NOMO-1 treated with DMSO at 0.1 percent for 48 hours (cell line): ENCODE data around the gene LAMC2.
"Not testable (repeated sequence)": the region's sequence is repeated elsewhere in the genome, so short reads cannot be mapped to it uniquely, and the experiment has no call there.

Experiments
- DNase-seq: peaks from one replicate; lab custom pipeline; 2025; ENCODE audit not compliant: unreplicated experiment; lab: John Stamatoyannopoulos, UW

Gene LAMC2

GRCh38 chr1:183255073-183255472, 69.0 kb downstream of the LAMC2 start:
- no peak for DNase-seq

GRCh38 chr1:183259924-183260323, 73.9 kb downstream of the LAMC2 start:
- DNase-seq: no peak

GRCh38 chr1:183262628-183263200, 76.7 kb downstream of the LAMC2 start:
- no peak for DNase-seq

DNA sequence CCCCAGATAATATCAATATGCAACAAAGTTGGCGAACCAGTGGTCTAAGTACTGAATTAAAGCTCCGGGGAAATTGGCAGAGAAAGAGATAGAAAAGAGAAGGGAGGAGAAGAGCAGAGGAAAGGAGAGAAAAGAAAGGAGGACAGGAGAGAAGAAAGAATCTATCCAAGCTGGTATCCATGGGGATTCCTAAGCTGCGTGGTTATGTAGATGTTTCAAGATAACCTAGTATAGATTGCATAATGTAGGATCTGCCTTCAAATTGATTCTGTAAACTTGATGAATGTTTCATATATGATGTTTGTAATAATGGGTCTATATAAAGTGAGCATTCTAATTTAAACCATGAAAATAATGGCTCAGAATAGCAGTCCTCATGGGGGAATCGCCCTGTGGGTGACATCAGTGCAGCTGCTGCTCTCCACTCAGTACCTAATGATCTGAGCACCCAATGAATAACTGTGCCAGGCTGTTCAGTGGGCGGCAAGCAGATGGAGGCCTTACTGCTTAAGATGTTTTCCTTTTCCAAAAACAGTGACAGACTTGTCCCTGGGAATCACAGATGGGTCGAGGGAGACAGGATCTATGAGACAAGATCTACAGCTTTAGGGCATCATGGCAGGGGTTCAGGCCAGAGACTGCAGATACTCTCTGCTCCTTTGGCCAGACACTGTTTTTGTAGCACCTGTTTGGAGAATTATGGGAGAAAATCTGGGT, 78.0 kb downstream of the LAMC2 start:
- no peak for DNase-seq

GRCh38 chr1:183267646-183268431, 81.8 kb downstream of the LAMC2 start:
- no peak for DNase-seq

DNA sequence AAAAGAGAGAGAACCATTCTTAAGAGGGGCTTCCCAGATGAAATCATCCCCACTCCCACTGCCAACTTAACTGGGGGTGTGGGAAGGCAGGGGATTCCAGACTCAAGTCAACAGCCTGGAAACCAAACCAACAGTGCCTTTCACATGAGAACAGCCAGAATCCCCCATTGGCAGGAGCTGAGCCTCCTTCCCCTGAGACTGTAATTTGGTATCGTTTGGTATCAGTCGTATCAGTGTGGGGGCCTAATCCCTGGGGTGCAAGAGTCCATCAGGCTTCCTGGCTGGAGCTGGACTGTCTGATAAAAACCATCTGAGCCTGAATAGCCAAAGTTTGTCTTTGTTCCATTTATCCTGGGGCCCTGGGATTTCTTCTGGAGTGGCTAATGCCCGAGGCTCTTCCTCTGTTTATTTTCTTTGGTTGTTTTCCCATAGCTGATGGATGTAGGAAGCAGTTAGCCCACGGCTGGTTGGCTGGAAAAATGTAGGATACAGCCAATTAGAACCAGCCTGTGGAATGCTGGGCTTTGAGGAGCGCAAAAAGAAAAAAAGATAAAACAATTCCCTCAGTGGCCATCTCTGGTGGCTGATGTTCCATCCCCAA, 84.6 kb downstream of the LAMC2 start:
- DNase-seq: no peak

GRCh38 chr1:183272390-183272848, 86.4 kb downstream of the LAMC2 start:
- no peak for DNase-seq

DNA sequence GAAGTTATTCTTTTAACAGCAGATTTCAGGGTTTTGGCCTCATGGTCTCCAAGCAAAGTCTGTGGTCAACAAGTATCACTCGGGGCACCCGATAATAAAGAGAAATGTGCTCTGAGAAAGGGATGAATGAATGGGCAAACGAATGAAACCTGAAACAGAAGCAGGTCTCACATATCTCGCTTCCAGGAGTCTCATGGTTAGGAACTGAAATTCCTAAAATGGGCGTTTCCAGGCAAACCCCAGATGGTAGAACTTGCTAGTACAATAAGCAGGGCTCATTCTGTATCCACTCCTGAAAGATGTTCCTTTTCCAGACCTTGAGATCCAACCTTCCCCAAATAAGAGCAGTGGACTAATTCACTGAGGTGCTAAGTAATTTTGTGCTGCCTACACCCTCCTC, 87.2 kb downstream of the LAMC2 start:
- no peak for DNase-seq

DNA sequence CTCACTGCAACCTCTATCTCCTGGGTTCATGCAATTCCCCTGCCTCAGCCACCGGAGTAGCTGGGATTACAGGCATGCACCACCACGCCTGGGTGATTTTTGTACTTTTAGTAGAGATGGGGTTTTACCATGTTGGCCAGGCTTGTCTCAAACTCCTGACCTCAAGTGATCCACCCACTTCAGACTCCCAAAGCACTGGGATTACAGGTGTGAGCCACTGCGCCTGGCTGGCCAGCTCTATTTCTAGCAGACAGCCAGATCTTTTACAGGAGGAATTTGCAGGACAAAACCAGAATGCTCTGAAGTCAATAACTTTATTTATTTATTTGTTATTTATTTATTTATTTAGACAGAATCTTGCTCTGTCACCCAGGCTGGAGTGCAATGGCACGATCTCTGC, 87.9 kb downstream of the LAMC2 start:
- DNase-seq: not testable (repeated sequence)

DNA sequence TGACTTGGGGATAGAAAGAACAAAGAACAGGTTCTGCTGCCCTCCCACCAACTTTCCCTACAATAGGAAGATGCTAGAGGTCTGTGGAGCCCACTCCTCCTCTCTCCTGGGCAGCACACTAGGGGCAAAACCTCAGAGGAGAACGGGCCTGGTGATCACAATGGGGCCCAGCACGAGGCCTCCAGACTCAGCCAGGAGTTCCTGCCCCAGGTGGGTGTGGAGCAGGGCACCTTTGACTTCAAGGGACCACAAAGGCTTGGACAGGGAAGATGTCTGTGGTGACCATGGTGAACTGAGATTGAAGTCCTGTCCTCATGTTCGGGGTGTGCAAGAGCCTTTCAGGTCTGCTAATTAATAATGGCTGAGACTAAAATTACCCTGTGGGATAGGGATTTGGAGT, 88.8 kb downstream of the LAMC2 start:
- no peak for DNase-seq

DNA sequence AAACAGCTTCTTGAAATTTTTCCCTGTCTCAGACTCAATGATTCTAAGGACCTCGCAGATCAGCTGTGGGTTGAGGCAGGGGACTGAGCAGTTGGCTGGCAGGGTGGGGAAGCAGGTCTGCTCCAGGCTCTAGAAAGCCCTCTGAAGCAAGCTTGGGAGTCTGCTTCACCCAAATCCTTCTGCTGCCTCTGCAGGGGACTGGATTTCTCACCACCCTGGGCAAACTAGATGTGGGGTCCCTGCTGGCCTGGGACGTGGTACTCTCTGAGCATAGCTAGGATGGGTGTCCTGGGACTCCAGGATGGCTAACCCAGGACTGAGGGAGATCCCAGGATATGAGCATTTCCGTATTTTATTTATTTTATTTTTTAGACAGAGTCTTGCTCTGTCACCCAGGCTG, 89.3 kb downstream of the LAMC2 start:
- DNase-seq: no peak

DNA sequence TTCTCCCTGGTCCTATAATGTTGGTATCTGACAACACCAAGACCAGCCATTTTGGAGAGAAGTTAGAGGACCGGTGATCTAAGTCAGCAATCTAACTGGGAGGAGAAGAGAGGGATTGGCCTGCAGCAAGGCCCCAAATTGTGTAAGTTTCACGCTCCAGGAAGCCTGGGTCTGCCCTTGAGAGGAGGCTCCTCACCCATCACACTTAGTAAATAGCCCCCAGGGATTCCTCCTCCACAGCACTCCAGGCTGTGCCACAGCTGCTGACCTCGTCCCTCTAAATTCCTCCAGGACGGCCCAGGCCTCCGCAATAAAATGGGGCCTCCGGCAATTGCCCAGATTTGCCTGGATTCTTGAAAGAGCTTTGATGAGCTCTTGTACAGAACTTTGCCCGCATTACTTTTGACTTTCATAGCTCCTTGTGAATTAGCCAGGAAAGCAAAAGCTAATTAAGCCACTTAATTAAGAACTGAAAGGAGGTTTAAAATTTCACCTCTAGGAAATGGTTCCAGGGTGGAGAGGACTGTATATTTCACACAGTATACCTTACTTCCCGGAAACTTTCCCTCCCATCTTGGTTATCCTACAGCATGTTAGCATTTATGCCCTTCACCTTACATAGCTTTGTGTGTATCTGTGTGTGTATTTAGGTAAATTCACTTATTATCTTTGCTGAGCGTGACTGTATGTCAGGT, 90.5 kb downstream of the LAMC2 start:
- no peak for DNase-seq

DNA sequence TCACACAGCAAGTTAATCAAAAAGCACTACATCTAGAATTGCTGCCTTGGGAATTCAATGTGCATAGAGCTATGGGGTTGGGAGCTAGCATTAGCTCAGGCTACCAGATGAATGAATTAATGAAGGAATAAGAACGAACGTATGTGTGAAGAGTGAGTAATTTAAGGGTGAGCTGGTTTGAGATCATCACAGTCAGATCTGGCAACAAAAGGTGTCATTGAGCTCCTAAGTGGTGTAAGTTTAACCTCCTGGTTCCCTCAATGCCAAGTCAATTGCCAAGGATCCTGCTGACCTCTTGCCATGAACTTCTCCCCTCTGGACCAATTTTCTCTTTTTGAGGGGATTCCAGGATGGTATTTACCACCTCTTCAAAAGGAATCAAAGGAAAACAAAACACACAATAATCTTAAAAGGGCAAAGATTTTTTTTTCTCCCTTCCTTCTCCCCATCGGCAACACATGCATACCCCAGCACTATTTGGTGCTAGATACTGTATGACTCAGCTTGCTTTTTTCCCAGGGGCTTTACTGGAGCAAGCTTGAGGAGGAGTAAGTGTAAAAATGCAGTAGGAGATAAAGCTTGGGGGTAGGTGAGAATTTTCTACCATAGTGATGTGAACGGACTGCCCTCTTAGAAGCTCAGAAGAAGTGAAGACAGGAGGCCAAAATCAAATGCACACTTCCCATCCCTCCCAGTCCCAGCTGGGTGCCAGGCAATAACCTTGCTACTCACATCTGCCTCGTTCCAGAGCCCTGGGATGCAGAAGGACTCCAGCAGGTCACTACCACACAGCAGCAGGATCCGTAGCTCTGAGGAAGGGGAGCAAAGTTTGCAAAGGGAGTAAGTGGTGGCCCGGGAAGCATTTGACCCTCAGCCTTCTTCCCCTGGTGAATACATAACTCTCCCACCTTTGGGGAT, 92.0 kb downstream of the LAMC2 start:
- no peak for DNase-seq

DNA sequence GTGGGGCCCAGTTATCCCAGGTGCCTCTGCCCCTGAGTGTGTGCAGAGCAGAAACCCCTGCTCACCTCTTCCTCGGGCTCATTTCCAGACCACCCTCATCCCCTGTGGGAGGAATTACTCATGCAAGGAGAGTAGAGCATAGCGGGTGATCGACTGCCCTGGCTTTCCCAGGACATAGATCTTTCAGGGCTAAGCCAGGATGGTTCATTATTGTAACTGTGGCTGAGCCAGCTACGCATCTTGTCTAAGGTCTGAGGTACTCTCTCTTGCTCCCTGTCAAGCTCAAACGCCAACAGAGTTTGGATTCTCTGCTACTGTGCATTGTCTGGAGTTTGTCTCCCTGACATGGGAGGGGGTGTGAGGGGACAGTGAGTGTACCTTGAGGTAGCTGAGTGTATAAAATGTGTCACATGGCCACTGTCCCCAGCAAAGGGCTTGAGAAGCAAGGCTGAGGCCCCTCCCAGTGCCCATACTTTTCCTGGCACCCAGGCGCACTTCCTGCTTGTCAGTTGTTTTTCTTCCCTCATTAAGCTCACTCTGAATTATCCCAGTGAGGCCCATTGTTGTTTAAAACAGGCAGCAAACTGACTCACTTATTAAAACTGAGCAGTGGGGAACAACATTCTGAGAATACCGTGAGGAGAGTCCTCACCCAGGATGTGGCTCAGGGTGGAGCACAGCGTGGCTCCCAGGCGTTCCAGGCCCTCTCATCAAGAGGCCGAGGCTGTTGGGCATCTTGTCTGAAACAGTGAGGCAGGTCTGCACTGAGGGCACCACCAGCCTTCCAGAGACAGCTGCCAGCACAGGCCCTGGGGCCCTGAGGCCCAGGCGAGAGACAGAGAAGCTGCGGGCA, 92.9 kb downstream of the LAMC2 start:
- DNase-seq: no peak

- DNase-seq: peak; percentile 81
Observed at GRCh38 chr1:183279835-183280234, 93.8 kb downstream of the LAMC2 start.

DNA sequence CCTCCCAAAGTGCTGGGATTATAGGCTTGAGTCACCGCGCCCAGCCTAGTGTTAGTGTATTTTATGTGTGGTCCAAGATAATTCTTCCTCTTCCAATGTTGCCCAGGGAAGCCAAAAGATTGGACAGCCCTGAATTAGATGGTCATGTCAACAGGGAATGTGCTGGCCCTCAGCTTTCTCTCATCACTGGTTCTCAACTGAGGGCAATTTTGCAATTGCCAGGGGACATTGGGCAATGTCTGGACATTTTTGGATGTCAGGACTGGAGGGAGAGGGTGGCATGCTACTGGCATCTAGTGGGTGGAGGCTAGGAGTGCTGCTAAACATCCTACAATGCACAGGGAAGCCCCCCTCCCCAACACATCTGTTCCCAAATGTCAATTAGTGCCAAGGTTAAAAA, 95.0 kb downstream of the LAMC2 start:
- DNase-seq: peak; percentile 42

GRCh38 chr1:183281553-183282091, 95.6 kb downstream of the LAMC2 start:
- DNase-seq: peak; percentile 45

DNA sequence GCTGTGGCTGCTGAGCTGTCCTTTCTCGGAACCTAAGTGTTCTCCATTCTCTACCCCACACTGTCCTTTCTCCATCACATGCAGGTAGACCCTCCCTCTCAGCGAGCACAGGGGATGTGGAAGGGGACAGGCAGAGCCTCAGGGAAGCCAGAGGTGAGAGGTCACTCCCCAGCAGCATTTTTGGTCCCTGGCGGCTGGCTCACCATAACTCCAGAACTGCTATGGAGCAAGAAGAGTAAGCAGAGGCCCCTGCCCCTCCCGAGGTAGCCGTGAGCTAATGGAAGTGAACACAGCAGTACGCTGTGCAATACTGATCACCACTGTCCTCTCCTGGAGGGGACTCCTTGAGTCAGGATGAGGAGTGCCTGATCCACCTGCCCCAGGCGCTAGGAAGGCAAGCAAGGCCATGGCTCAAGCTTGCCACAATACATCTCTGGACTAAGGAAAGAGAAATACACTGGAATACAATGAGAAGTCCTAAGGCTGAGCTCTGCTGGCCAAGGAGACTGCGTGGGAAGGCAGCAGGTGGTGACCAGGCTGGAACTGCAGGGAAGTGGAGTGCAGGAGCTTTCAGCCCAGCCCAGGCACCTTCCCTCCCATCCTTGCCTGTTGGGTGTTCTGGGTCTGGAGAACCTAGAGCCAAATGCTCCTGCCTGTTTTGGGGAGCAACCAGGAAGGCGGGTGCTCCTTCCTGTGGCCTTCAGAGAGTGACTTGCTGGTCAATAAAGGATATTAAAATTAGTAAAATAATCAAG, 96.2 kb downstream of the LAMC2 start:
- no peak for DNase-seq
